ENCODE results near the gene PROSER3. TPM values are rescaled to one million over a fixed set of nuclear protein-coding genes. Genes with fewer than 3 reads are reported as not detected.

Gene PROSER3
- total and polyA plus RNA-seq, 2 experiments from 2014 or later, result 21.8 to 28.0 TPM

GRCh38 chr19:35793381-35794165, 35.6 kb downstream of the PROSER3 start:
- H3K4me3 Mint-ChIP-seq, result no peak overlapping the region
- Histone ChIP-seq H3K27me3 (ENCODE audit: insufficient read depth) (peaks cover 37% of the 10 kb centered on the region), H2AFZ (no peak overlapping the region), H4K20me1 (replicated peaks; ENCODE audit: insufficient read depth) (no peaks in the 10 kb centered on the region), H3K4me2 (no peak overlapping the region), H3K36me3 (ENCODE audit: insufficient read depth) (no peaks in the 10 kb centered on the region), H3K4me1 (ENCODE audit: insufficient read depth) (peaks cover 10% of the 10 kb centered on the region; the same call in 1 of the 2 replicates), H3K27ac (ENCODE audit: low read depth) (no peak overlapping the region), H3K79me2 (replicated peaks; ENCODE audit: insufficient read depth) (no peaks in the 10 kb centered on the region), H3K9me2 (ENCODE audit: insufficient read depth) (no peaks in the 10 kb centered on the region), H3K4me3 (no peak overlapping the region), H3F3A (replicated peaks; ENCODE audit: low read depth) (0 out of 2 replicates have a peak, but pooled peaks cover 5% of the 10 kb centered on the region)
- no peaks in the 10 kb centered on the region; the same call in 2 of the 3 replicates for H3K9me3 Mint-ChIP-seq
- no peak overlapping the region for H3K27ac Mint-ChIP-seq
- no peak for ATAC-seq
- no peak for DNase-seq (ENCODE audit: low spot score)
- H3K36me3 Mint-ChIP-seq (ENCODE audit: low read depth), result no peaks in the 10 kb centered on the region
- TF ChIP-seq EZH2phosphoT487 (IDR thresholded peaks at IDR 0.05; ENCODE audit: unreplicated experiment) (no peak), NANOG (IDR thresholded peaks at IDR 0.05; ENCODE audit: borderline replicate concordance) (no peak), REST (IDR thresholded peaks at IDR 0.05; ENCODE audit: unreplicated experiment) (no peak), ZNF114 (CRISPR knock-in tag; IDR thresholded peaks at IDR 0.05) (no peak), JUNB (IDR thresholded peaks at IDR 0.05; ENCODE audit: unreplicated experiment) (no peak), ZNF331 (CRISPR knock-in tag; IDR thresholded peaks at IDR 0.05; ENCODE audit: low read depth) (no peak), CREB1 (CRISPR knock-in tag; IDR thresholded peaks at IDR 0.05; ENCODE audit: low read depth) (no peak), ZNF462 (CRISPR knock-in tag; IDR thresholded peaks at IDR 0.05) (no peak), STAT1 (IDR thresholded peaks at IDR 0.05; ENCODE audit: unreplicated experiment) (no peak)
- TF ChIP-seq, protein P1, sequence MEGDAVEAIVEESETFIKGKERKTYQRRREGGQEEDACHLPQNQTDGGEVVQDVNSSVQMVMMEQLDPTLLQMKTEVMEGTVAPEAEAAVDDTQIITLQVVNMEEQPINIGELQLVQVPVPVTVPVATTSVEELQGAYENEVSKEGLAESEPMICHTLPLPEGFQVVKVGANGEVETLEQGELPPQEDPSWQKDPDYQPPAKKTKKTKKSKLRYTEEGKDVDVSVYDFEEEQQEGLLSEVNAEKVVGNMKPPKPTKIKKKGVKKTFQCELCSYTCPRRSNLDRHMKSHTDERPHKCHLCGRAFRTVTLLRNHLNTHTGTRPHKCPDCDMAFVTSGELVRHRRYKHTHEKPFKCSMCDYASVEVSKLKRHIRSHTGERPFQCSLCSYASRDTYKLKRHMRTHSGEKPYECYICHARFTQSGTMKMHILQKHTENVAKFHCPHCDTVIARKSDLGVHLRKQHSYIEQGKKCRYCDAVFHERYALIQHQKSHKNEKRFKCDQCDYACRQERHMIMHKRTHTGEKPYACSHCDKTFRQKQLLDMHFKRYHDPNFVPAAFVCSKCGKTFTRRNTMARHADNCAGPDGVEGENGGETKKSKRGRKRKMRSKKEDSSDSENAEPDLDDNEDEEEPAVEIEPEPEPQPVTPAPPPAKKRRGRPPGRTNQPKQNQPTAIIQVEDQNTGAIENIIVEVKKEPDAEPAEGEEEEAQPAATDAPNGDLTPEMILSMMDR (conservative IDR thresholded peaks at IDR 0.05; ENCODE audit: low read depth in 2 of 2), result no peak
- TF ChIP-seq, protein P2, sequence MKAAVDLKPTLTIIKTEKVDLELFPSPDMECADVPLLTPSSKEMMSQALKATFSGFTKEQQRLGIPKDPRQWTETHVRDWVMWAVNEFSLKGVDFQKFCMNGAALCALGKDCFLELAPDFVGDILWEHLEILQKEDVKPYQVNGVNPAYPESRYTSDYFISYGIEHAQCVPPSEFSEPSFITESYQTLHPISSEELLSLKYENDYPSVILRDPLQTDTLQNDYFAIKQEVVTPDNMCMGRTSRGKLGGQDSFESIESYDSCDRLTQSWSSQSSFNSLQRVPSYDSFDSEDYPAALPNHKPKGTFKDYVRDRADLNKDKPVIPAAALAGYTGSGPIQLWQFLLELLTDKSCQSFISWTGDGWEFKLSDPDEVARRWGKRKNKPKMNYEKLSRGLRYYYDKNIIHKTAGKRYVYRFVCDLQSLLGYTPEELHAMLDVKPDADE (IDR thresholded peaks at IDR 0.05), result no peak
- peaks cover 33% of the 10 kb centered on the region for H3K27me3 Mint-ChIP-seq (ENCODE audit: insufficient read depth, low read depth, poor library complexity)
- H3K4me1 Mint-ChIP-seq, result peaks cover 11% of the 10 kb centered on the region

Measured in GM23338 (cell line).